ENCODE results near the gene LMTK2.

Gene LMTK2

DNA sequence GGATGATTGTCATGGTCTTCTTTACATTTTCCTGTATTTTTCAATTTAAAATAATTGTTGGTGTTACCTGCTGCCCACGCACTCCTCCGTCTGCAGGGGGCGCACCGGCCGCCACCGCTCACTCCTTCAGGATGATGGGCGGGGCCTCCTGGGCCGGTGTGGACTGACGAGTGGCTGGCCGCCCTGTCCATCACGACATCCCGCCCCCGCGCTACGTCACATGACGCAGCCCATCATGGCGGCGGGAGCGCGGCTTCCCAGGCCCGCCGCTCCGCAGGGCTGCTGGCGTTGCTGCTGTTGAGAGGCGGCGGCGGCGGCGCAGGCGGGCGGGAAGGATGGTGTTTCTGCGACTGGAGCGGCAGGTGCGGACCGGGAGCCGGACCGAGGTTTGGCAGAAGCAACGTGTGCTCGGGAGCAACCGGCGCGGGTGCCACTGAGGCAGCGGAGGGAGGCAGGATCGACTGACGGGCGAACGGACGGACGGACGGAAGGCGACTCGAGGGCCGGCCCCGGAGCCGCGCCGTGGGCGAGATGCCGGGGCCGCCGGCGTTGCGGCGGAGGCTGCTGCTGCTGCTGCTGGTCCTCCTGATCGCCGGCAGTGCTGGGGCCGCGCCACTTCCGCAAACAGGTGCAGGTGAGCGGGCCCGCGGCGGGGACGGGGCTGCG, at the start of gene LMTK2:
Gene LMTK2 (plus strand): TSS at position 216 of the 666 bp plus-strand sequence. CDS start 316 bp downstream, at position 532.
- DNase-seq (ENCODE audit: low read depth): peak; percentile 97

DNA sequence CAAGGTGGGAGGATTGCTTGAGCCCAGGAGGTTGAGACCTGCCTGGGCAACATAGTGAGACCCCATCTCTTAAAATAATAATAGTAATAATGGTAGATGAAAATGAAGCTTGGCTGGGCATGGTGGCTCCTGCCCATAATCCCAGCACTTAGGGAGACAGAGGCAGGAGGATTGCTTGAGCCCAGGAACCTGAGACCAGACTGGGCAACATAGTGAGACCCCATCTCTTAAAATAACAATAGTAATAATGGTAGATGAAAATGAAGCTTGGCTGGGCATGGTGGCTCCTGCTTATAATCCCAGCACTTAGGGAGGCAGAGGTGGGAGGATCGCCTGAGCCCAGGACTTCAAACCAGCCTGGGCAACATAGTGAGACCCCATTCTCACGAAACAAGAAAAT, 49.5 kb upstream of the LMTK2 start:
- no peak for DNase-seq (ENCODE audit: low read depth)

DNA sequence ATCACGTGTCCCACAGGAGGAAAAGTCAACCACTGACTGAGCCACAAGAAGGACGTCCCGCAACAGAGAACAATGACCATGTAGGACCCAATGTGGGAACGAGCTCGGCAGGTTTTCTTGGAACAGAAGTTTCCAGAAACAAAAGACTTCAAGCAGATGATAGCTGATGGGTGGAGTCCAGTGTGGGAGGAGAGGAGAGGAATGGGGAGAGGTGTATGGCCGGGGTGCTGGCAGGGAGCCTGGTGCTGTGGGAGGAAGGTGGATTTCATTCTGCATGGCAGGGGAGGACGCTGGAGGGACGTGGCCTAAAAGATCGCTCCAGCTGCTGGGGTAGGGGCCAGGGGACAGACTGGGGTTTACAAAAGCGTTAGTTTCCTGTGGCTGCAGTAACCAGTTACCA, 48.5 kb upstream of the LMTK2 start:
- no peak for DNase-seq (ENCODE audit: low read depth)

DNA sequence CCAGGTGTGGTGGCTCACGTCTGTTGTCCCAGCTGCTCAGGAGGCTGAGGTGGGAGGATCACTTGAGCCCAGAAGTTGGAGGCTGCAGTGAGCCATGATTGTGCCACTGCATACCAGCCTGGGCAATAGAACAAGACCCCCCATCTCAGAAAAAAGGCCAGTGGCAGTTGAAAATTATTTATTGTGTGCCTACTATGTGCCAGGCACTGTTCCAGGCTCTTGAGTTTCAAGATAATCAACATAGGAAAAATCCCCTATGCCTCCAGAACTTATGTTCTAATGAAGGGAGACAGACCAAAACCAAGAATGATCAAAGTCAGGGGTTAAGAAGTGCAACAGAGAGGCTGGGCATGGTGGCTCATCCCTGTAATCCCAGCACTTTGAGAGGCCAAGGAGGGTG, 42.4 kb upstream of the LMTK2 start:
- no peak for DNase-seq (ENCODE audit: low read depth)

DNA sequence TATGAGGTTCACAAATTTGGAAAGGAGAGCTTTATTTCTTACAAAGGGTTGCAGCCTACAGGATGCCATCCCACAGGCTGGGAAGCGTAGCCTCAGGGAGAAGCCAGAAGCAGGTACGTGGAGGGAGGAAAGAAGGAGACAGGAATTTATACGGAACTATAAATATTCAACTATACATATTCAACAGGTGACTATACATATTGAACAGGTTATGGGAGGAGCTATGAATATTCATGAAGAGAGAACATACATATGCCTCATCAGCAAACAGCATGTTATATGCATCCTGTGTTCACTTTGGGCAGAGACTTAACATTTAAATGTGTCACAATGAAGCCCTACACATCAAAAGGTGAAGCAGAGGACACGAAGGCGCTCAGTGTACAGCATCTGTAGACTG, 40.5 kb upstream of the LMTK2 start:
- no peak for DNase-seq (ENCODE audit: low read depth)

DNA sequence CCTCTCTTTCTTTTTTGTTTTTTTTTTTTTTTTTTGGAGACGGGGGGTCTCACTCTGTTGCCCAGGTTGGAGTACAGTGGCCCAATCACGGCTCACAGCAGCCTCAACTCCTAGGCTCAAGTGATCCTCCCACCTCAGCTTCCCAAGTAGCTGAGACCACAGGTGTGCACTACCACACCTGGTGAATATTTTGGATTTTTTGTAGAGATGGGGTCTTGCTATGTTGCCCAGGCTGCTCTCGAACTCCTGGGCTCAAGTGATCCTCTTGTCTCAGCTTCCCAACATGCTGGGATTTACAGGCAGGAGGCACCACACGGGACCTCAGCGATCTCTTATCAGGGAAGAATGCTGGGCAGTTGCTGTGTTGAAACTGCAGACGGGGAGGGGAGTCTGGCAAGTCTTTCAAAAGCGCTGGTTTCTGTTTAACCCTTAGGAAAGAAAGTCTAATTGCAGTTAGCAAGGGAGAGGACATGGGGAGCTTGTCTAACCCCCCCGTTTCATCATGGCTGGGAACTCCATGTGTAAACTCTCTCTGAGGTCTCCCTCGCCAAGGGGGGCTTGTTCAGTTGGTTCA, 39.6 kb upstream of the LMTK2 start:
- DNase-seq (ENCODE audit: low read depth): no peak

DNA sequence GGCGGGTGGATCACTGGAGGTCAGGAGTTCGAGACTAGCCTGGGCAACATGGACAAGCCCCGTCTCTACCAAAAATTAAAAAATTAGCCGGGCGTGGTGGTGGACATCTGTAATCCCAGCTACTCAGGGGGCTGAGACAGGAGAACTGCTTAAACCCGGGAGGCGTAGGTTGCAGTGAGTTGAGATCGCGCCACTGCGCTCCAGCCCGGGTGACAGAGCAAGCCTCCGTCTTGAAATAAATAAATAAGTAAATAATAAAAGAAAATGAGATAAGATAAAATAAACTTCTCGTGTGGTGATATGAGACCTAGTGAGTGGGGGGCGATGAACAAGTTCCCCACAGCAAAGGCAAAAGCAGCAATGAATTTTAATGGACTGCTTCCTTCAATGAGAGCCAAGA, 33.6 kb upstream of the LMTK2 start:
- no peak for DNase-seq (ENCODE audit: low read depth)

DNA sequence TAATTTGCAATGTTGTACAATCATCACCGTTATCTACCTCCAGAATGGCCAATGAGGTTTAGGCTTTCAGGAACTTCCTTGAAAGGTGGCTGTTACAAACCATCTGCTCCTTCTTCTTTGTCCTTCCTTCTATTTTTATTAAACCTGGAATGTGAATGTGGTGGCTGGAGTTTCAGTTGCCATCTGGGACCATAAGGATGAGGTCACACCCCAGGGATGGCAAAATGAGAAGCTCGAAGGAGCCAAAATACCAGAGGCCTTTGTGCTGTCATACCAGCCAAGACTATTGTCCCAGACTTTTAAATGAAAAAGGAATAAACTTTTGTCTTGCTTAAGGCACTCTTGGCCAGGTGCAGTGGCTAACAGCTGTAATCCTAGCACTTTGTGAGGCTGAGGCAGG, 30.9 kb upstream of the LMTK2 start:
- DNase-seq (ENCODE audit: low read depth): no peak

DNA sequence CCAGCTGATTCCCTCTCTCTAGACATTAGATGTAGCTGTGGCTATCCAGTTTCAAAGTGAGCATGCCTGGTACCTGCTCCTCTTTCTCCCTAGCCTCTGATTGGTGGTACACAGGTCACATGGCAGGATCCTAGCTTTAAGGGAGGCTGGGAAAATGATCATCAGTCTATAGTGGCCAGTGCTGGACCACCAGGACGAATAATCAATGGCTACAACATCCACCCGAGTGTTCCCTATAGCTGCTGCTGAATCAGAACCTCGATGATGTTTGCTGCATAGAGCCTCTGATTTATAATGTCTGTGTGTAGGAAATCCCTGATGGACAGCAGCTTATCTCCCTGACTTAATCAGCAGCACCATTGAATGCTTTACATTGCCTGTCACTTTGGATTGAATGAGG, 28.9 kb upstream of the LMTK2 start:
- no peak for DNase-seq (ENCODE audit: low read depth)

DNA sequence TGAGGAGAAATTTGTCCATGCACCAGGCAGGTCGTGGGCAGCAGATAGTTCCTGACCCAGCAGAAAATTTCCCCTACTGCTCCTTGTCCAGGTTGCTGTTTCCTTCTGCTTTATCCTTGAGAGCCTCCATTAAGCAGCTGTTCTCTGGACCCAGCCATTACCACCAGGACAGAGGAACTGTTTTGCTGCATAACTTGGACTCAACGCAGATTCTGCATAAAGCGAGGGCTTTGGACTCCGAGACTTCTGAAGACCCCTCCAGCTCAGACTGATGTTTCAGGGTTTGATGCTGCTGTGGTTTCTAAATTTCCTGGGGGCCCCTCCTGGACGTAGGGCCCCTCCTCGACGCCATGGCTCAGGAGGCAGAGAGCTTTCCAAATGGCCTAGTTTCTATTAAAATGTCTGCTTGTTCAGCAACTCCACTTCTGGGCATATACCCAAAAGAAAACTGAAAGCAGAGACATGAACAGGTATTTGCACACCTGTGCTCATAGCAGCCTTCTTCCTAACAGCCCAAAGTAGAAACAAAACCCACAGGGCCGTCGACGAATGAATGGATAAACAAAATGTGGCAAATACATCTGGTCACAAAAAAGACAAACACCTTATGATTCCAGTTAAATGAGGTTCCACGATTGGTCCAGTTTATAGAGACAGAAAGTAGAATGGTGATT, 28.3 kb upstream of the LMTK2 start:
- no peak for DNase-seq (ENCODE audit: low read depth)

DNA sequence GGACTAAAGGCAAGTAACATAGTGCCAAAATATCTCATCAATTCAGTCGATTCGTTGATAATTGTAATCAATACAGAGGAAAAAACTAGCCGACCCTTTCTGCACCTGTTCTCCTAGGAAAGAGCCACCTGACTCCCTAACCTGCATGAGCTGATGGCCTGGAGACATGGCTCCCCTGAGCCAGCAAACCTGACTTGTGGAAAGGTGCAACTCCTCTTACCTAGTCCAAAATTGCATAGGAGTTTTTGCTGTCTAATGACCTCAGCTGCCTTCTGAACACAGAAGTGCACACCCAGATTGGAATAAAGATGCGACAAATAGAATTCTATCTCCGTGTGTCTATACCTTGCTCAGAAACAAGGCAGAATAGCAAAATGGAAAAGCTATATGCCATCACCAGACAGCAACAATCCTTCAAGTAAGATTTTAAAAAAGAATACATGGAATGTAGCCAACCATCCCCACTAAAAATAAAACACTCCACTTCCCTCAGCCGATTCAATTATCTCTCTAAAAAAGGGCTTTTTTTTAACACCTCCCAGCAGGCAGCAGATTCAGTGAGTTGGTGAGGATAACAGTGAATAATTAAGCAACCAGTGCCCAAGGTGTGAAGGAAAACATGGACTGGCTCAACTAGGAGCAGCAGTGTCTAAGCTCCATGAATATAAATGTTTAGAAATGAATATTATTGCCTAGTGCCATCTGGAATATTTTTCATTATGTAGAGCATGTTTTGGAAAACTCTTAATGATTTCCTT, 26.6 kb upstream of the LMTK2 start:
- no peak for DNase-seq (ENCODE audit: low read depth)

DNA sequence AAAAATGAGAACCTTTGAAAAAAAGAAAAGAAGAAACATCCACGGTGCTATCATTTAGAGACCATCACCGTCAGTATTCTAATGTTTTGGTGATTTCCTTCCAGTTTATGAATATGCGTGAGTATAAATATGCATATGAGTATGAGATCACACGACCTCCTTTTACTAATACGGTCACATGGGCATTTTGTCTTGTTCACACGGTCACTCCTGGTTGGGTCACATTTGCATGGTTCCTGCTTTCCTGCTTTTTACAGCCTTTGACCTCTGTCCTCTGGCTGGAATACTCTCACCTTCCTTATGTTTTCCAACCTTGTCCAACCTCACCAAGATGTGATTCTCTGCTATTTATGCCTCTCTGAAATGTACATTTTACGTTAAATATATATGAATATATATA, 25.3 kb upstream of the LMTK2 start:
- DNase-seq (ENCODE audit: low read depth): no peak

DNA sequence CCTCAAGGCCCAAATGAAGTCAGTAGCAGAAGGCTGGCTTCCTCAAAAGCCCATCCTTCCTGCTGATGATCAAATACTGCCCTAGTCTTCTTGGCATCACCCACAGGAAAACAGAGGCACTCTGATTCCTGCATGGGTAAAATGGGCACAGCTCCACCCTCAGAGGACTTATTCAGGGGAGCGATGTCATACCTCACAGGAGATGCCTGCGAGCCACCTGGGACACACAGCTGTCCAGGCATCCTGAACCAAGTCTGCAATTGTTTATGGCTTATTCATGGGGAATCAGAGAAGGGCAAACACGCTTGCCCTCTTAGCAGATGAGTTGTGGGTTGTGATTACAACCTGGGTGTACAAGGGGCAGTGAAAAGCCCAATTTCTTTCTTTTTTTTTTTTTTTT, 22.0 kb upstream of the LMTK2 start:
- DNase-seq (ENCODE audit: low read depth): no peak

DNA sequence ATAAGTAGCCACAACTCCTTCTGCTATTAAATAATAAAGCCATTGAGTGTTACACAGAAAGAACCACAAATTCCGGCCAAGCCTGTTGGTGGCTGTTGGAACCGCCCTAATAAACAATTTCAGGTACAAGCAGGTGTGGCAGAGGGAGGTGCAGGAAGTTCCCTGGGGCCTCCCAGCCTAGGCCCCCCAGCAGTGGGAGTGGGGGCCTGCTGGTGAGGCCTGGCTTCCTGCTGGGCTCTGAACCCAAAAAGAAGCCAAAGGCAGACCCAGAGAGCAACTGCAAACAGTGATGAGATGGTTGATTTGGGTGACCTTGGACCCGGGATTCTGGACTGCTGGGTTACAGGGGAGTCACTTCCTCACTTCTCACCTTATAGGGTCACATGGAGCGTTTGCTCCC, 21.0 kb upstream of the LMTK2 start:
- DNase-seq (ENCODE audit: low read depth): no peak

DNA sequence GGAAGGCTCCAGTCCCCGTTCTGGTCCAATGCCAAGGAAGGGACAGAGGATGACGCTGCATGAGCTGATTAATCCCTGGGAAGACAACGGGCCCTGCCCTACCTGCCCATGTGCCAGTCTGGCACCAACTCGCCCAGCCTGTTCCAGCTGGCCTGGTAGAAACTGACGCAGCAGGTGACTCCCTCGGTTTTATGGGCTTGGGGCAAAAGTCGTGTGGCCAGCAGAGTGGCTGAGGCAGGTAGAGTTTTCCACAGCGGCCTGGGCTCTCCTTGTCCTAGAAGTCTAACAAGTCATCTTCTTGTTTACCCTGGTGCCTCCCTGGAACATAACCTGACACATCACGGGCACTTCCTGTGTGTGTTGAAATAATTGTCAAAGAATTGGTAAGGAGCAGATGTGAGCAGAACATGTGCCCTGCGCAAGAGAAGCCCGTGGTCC, 20.4 kb upstream of the LMTK2 start:
- no peak for DNase-seq (ENCODE audit: low read depth)

DNA sequence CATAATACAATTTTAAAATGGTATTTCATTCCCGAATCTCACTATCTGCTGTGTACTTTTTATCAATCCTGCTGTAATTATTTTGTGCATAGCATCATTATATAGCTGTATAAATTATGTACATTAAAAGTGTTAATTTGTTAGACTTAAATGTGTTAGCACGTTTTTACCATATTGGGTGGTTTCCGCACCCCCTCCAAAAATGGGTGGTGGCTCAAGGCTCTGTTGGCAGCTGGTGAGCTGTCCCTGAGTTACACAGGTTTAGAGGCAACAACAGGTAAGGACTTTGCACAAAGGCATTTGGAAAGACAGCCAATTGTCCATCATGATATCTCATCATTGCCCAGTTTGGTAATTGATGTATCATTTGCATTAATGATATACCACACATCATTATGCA, 18.6 kb upstream of the LMTK2 start:
- no peak for DNase-seq (ENCODE audit: low read depth)

DNA sequence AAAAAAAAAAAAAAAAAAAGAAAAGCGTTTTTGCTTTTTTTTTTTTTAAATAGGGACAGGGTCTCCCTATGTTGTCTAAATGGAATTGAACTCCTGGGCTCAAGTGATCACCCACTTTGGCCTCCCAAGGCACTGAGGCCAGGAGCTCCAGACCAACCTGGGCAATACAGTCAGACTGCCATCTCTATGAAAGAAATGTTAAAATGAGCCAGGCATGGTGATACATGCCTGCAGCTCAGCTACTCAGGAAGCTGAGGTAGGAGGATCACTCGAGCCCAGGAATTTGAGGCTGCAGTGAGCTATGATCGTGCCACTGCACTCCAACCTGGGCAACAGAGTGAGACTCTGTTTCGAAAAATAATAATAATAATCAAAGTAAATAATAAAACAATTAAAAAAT, 16.5 kb upstream of the LMTK2 start:
- no peak for DNase-seq (ENCODE audit: low read depth)

DNA sequence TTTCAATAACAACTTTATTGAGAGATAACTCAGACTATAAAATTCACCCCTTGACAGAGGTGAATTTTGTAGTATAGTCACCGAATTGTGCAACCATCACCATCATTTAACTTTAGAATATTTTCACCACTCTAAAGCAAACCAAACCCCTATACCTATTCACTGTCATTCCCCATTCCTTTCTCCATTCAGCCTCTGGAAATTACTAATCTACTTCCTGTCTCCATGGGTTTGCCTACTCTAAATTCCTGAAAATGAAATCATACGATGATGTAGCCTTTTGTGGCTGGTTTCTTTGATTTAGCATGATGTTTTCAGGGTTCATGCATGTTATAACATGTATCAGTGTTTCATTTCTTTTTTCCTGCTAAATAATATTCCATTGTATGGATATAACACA, 15.6 kb upstream of the LMTK2 start:
- DNase-seq (ENCODE audit: low read depth): no peak

DNA sequence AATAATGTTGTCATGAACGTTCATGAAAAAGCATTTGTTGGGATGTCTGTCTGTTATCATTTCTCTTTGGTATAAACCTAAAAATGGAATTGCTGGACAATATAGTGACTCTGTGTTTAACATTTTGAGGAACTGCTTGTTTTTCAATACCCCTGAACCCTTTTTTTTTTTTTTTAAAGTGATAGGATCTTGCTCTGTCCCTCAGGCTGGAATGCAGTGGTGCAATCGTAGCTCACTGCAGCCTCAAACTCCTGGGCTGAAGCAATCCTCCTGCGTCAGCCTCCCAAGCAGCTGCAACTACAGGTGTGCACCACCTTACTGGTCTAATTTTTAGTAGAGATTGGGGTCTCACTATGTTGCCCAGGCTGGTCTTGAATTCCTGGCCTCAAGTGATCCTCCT, 15.1 kb upstream of the LMTK2 start:
- no peak for DNase-seq (ENCODE audit: low read depth)

DNA sequence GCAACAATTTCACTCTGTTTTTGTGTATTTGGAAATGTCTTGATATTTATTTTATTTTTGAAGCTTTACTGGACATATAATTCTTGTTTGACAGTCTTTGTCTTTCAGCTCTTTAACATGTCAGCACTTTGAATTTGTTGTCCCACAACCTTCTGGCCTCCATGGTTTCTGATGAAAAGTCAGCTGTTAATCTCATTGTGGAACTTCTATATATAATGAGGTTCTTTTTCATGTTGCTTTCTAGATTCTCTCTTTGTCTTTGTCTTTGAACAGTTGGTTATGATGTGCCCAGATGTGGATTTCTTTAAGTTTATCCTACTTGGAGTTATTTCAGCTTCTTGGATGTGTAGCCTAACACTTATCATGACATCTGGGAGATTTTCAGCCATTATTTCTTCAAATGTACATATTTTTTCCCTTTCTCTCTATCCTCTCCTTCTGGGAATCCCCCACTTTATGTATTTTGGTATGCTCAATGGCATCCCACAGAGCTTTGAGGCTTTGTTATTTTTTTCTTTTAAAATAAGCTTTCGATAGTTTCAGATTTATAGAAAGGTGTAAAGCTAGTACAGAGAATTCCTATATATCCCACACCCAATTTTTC, 9.5 kb upstream of the LMTK2 start:
- DNase-seq (ENCODE audit: low read depth): no peak

DNA sequence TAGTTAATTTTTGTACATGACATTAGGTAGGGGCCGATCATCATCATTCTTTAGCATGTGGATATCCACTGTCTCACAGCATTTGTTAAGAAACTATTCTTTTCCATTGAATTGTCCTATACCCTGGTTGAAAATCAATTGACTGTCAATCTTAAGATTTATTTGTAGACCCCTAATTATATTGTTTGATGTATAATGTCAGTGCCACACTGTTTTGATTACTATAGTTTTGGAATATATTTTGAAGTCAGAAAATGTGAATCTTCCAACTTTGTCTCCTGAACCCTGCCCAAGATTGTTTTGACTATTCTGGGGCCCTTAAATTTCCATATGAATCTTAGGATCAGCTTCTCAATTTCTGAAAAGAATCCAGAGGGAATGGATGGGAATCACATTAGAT, 6.6 kb upstream of the LMTK2 start:
- DNase-seq (ENCODE audit: low read depth): no peak

DNA sequence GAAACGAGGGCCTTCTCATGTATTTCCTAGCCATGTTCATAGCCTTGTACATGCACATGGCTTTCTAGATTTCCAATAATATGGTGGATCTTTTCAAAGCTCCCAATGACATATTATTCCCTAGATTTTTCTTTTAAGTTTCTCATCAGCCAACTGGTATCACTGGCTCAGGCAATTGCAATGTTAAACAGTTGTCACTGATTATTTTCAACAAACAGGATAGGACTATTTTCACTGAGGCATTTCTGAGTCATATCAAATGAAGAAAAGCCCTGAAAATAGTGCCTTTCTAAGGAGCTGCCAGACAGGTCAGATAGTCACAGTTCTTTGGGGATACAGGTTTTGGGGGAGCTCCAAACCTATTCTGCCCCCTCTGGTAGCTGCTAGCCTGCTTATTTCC, 4.5 kb upstream of the LMTK2 start:
- no peak for DNase-seq (ENCODE audit: low read depth)

Measured in activated T-cell treated with anti-CD3 and anti-CD28 coated beads for 1 hour (primary cell).